H1 (cell line): Measurements from ENCODE around the gene RHO. TPM values are rescaled to one million over a fixed set of nuclear protein-coding genes. Genes with fewer than 3 reads are reported as not detected.

Experiments
- CTCF ChIA-PET: fragments of 300-600 bp; sonication (Branson Sonifier 250); formaldehyde crosslinking; loops from one replicate; lab custom pipeline; 2021; ENCODE audit not compliant: partially characterized antibody; lab: Charles Lee
- POLR2A ChIA-PET: fragments of 300-600 bp; sonication (Branson Sonifier 250); formaldehyde crosslinking; loops from one replicate; lab custom pipeline; 2021; ENCODE audit warnings: inconsistent platforms; ENCODE audit not compliant: partially characterized antibody; lab: Charles Lee
- DNase-seq, 2 experiments: peaks; one replicate each; pipeline versions ENCODE4 v3.0.0 to v3.0.0-alpha.2; 2010 to 2022; ENCODE audit warnings: low spot score in 2 of 2, low read depth in 1 of 2, mixed read lengths in 1 of 2
- FAIRE-seq: peaks from 2 replicates; lab custom pipeline; 2011; peaks lifted over from hg19 to GRCh38; lab: Jason Lieb, UNC
- H2AFZ ChIP-seq: 2 replicates; pipeline ENCODE4 v1.8.1; 2012; ENCODE audit warnings: low read length, inconsistent platforms
- H2AK5ac ChIP-seq: 2 replicates; pipeline ENCODE4 v1.6.1; 2013; ENCODE audit warnings: low read depth, low read length
- H2BK120ac ChIP-seq: replicated peaks from 2 replicates; pipeline ENCODE3; 2013; ENCODE audit warnings: low read depth, low read length, inconsistent platforms
- H2BK12ac ChIP-seq: 2 replicates; pipeline ENCODE4 v1.6.1; 2013; ENCODE audit warnings: low read depth, low read length
- H2BK15ac ChIP-seq: 2 replicates; pipeline ENCODE4 v1.6.1; 2013; ENCODE audit warnings: low read length
- H2BK20ac ChIP-seq: 2 replicates; pipeline ENCODE4 v1.6.1; 2013; ENCODE audit warnings: low read length
- H2BK5ac ChIP-seq: 2 replicates; pipeline ENCODE4 v1.6.1; 2013; ENCODE audit warnings: low read depth, low read length
- H3K14ac ChIP-seq: 2 replicates; pipeline ENCODE4 v1.6.1; 2013; ENCODE audit warnings: inconsistent platforms; ENCODE audit not compliant: insufficient read length
- H3K18ac ChIP-seq: 2 replicates; pipeline ENCODE4 v1.6.1; 2013; ENCODE audit warnings: low read length; ENCODE audit errors: extremely low read depth
- H3K23ac ChIP-seq: 2 replicates; pipeline ENCODE4 v1.6.1; 2013; ENCODE audit warnings: inconsistent platforms; ENCODE audit not compliant: insufficient read length
- H3K23me2 ChIP-seq: 2 replicates; pipeline ENCODE4 v1.6.1; 2013; ENCODE audit warnings: low read depth, low read length
- H3K27ac ChIP-seq: 2 replicates; pipeline ENCODE4 v1.6.1; 2011; ENCODE audit warnings: low read depth, low read length, inconsistent platforms
- H3K27me3 ChIP-seq, 4 experiments: replicated peaks in 1 of 4; 1 replicate in 1 of 4; 2 replicates in 3 of 4; pipeline versions ENCODE4 v1.6.1 to v1.8.1; 2011 to 2013; ENCODE audit warnings: low read length in 3 of 4, mild to moderate bottlenecking in 3 of 4, inconsistent platforms in 2 of 4, mixed read lengths in 2 of 4, moderate library complexity in 1 of 4; ENCODE audit not compliant: control insufficient read depth in 3 of 4, insufficient read depth in 3 of 4; ENCODE audit errors: extremely low read depth in 1 of 4
- H3K36me3 ChIP-seq, 4 experiments: 2 replicates each; pipeline versions ENCODE4 v1.6.1 to v1.8.1; 2011 to 2013; ENCODE audit warnings: mild to moderate bottlenecking in 4 of 4, low read length in 3 of 4, moderate library complexity in 2 of 4, control low read depth in 1 of 4, inconsistent platforms in 1 of 4; ENCODE audit not compliant: insufficient read depth in 4 of 4, control insufficient read depth in 2 of 4
- H3K4ac ChIP-seq: replicated peaks from 2 replicates; pipeline ENCODE3; 2013; ENCODE audit warnings: low read length, low read depth, mixed read lengths, inconsistent platforms; ENCODE audit not compliant: insufficient read length
- H3K4me1 ChIP-seq, 4 experiments: replicated peaks in 1 of 4; 1 replicate in 1 of 4; 2 replicates in 3 of 4; pipeline versions ENCODE4 v1.6.1 to v1.8.1; 2011 to 2013; ENCODE audit warnings: low read length in 3 of 4, inconsistent platforms in 2 of 4, mixed read lengths in 1 of 4; ENCODE audit not compliant: insufficient read depth in 4 of 4, control insufficient read depth in 3 of 4
- H3K4me2 ChIP-seq, 2 experiments: 2 replicates each; pipeline versions ENCODE4 v1.6.1 to v1.8.1; 2011 to 2013; ENCODE audit warnings: low read depth in 2 of 2, low read length in 2 of 2, control low read depth in 1 of 2, inconsistent platforms in 1 of 2, mild to moderate bottlenecking in 1 of 2; ENCODE audit not compliant: insufficient read depth in 1 of 2
- H3K4me3 ChIP-seq, 4 experiments: fragments of 200-600, 300-600 bp in 1 of 4; sonication (generic), shearing (Covaris generic), sonication (Bioruptor Twin) in 1 of 4; 2 replicates each; pipeline versions ENCODE4 v1.5.1 to v1.8.1; 2011 to 2016; ENCODE audit warnings: low read length in 4 of 4, low read depth in 3 of 4, control low read depth in 2 of 4, inconsistent platforms in 2 of 4, mild to moderate bottlenecking in 2 of 4, mixed read lengths in 1 of 4, moderate library complexity in 1 of 4; ENCODE audit not compliant: insufficient read depth in 2 of 4; ENCODE audit errors: extremely low read depth in 1 of 4
- H3K56ac ChIP-seq: replicated peaks from 2 replicates; pipeline ENCODE3; 2013; ENCODE audit warnings: low read depth, mild to moderate bottlenecking, mixed read lengths, low read length, inconsistent platforms; ENCODE audit not compliant: insufficient read length
- H3K79me1 ChIP-seq: 2 replicates; pipeline ENCODE4 v1.6.1; 2013; ENCODE audit warnings: low read depth, low read length, control low read depth
- H3K79me2 ChIP-seq, 2 experiments: 2 replicates each; pipeline versions ENCODE4 v1.6.1 to v1.8.1; 2012 to 2013; ENCODE audit warnings: low read length in 2 of 2, mild to moderate bottlenecking in 2 of 2, inconsistent platforms in 1 of 2; ENCODE audit not compliant: insufficient read depth in 2 of 2, control insufficient read depth in 1 of 2
- H3K9ac ChIP-seq, 4 experiments: replicated peaks in 1 of 4; 1 replicate in 1 of 4; 2 replicates in 3 of 4; pipeline versions ENCODE4 v1.6.1 to v1.8.1; 2011 to 2013; ENCODE audit warnings: low read depth in 3 of 4, low read length in 3 of 4, control low read depth in 2 of 4, mild to moderate bottlenecking in 2 of 4, moderate library complexity in 2 of 4, inconsistent platforms in 1 of 4; ENCODE audit errors: extremely low read depth in 1 of 4
- H3K9me3 ChIP-seq, 2 experiments: 2 replicates each; pipeline versions ENCODE4 v1.6.1 to v1.8.1; 2012 to 2013; ENCODE audit warnings: mild to moderate bottlenecking in 2 of 2, moderate library complexity in 2 of 2, control low read depth in 1 of 2, inconsistent platforms in 1 of 2, low read depth in 1 of 2, low read length in 1 of 2, mixed read lengths in 1 of 2; ENCODE audit not compliant: insufficient read depth in 2 of 2
- H4K20me1 ChIP-seq, 2 experiments: replicated peaks in 1 of 2; 2 replicates each; pipeline versions ENCODE3 to v1.8.1; 2011 to 2013; ENCODE audit warnings: inconsistent platforms in 2 of 2, low read length in 2 of 2, mild to moderate bottlenecking in 1 of 2; ENCODE audit not compliant: insufficient read depth in 2 of 2, control insufficient read depth in 1 of 2
- H4K5ac ChIP-seq: 2 replicates; pipeline ENCODE4 v1.6.1; 2013; ENCODE audit warnings: low read length, low read depth, mixed read lengths, inconsistent platforms; ENCODE audit not compliant: insufficient read length
- H4K8ac ChIP-seq: 2 replicates; pipeline ENCODE4 v1.8.0; 2013; ENCODE audit warnings: mild to moderate bottlenecking, moderate library complexity, low read length, inconsistent platforms; ENCODE audit not compliant: insufficient read depth; ENCODE audit errors: extremely low read depth
- H4K91ac ChIP-seq: replicated peaks from 2 replicates; pipeline ENCODE3; 2013; ENCODE audit warnings: low read length, mixed read lengths, inconsistent platforms; ENCODE audit not compliant: insufficient read length
- ASH2L ChIP-seq: fragments of 200-600, 300-600 bp; sonication (generic); IDR thresholded peaks from one replicate; pipeline ENCODE4 v1.7.1; 2017; ENCODE audit warnings: low read length
- ATF2 ChIP-seq: IDR thresholded peaks from 2 replicates; pipeline ENCODE4 v1.6.1; 2012; ENCODE audit warnings: low read length, inconsistent platforms
- CEBPB ChIP-seq: IDR thresholded peaks from 2 replicates; pipeline ENCODE4 v1.6.1; 2012; ENCODE audit warnings: low read depth, low read length
- GTF2F1 ChIP-seq: IDR thresholded peaks from 2 replicates; pipeline ENCODE4 v1.6.1; 2012; ENCODE audit warnings: low read depth, low read length, improper control_type of control experiment, borderline replicate concordance
- PHF8 ChIP-seq: fragments of 200-600 bp; sonication (generic); conservative IDR thresholded peaks from 2 replicates; pipeline ENCODE4 v1.7.1; 2012; ENCODE audit warnings: low read depth, mild to moderate bottlenecking, inconsistent platforms, low read length, moderate library complexity
- RAD21 ChIP-seq, 2 experiments: IDR thresholded peaks in 1 of 2; conservative IDR thresholded peaks in 1 of 2; 2 replicates each; pipeline ENCODE4 v1.6.1; 2011; ENCODE audit warnings: low read depth in 2 of 2, low read length in 2 of 2, improper control_type of control experiment in 1 of 2, inconsistent platforms in 1 of 2, mild to moderate bottlenecking in 1 of 2, moderate library complexity in 1 of 2
- SIRT6 ChIP-seq: IDR thresholded peaks from one replicate; pipeline ENCODE4 v1.7.1; 2012; ENCODE audit warnings: low read length, inconsistent platforms
- YY1 ChIP-seq: IDR thresholded peaks from 2 replicates; pipeline ENCODE4 v1.6.1; 2011; ENCODE audit warnings: low read depth, mild to moderate bottlenecking, low read length
- ZNF274 ChIP-seq: IDR thresholded peaks from 2 replicates; pipeline ENCODE4 v1.7.0; 2012; ENCODE audit warnings: low read length, borderline replicate concordance; ENCODE audit errors: extremely low read depth
- WGBS, 2 experiments: shearing (Covaris generic) in 1 of 2; methylation state at CpG; one replicate each; pipeline versions ENCODE4 v1.1.6 to v1.1.7; 2013 to 2015; ENCODE audit warnings: low lambda C conversion rate in 2 of 2, mixed read lengths in 2 of 2, inconsistent platforms in 1 of 2, low coverage in 1 of 2, missing lambda C conversion rate in 1 of 2; ENCODE audit not compliant: insufficient replicate concordance in 2 of 2, insufficient coverage in 1 of 2, insufficient read length in 1 of 2; ENCODE audit errors: extremely low coverage in 1 of 2, missing lambda C conversion rate in 1 of 2; 5-methylcytosine and 5-hydroxymethylcytosine counted together
- polyA plus RNA-seq, 7 experiments: library from polyadenylated mRNA; depleted of rRNA in 3 of 7; stranded (reverse) in 5 of 7; unstranded in 2 of 7; fragments of >200 nt in 5 of 7; fragments of 200-250 nt in 2 of 7; gene quantifications; 1 replicate in 5 of 7; 2 replicates in 1 of 7; 4 replicates in 1 of 7; pipeline versions ENCODE4 v1.2.1 to v1.2.3, GENCODE V29; 2011 to 2013; ENCODE audit warnings: missing spikeins in 2 of 7, mixed read lengths in 2 of 7
- total RNA-seq: library from RNA; stranded (reverse); fragmentation: NEBNext Ultra II Directional; extraction: Animal tissue kit (Norgen Biotek cat#: 25700); gene quantifications from 2 replicates; pipeline ENCODE4 v1.2.1, GENCODE V29; 2021

Gene RHO
- total and polyA plus RNA-seq, 2 of the 8 experiments (the other 6 are each of a cell fraction or from before 2014, with no cell fraction given) = not detected

GRCh38 chr3:129556358-129556695 lies 27.9 kb downstream of the RHO start:
- no peak overlapping the region for H3K23ac ChIP-seq
- H3K56ac ChIP-seq = no peak overlapping the region
- H3K18ac ChIP-seq = no peak overlapping the region
- DNase-seq = no peak
- no peak overlapping the region for H3K4me2 ChIP-seq
- no peak overlapping the region for H2BK15ac ChIP-seq
- H3K14ac ChIP-seq = no peak overlapping the region
- no peaks in the 10 kb centered on the region for H3K23me2 ChIP-seq
- H2BK20ac ChIP-seq = no peak overlapping the region
- no peak overlapping the region for H4K8ac ChIP-seq
- no peak overlapping the region for H2AFZ ChIP-seq
- no peaks in the 10 kb centered on the region; a peak in 1 of 8 replicates for H3K36me3 ChIP-seq
- CTCF ChIA-PET = interaction anchor here (2.3 to 11.3 kb wide), 3 partner anchors 10 to 67 kb away, joined by 10 to 93 read pairs (median 10); no protein-coding TSS in a partner anchor
- TF ChIP-seq GTF2F1 (no peak), ZNF274 (no peak), YY1 (no peak), CEBPB (no peak), PHF8 (no peak), RAD21 (IDR thresholded peaks at IDR 0.05 in 1 of 2, conservative IDR thresholded peaks at IDR 0.05 in 1 of 2; ENCODE audit: low read depth in 2 of 2, low read length in 2 of 2) (no peak), ASH2L (no peak), SIRT6 (no peak), ATF2 (no peak)
- H3K79me1 ChIP-seq = no peaks in the 10 kb centered on the region
- no peaks in the 10 kb centered on the region for H3K79me2 ChIP-seq
- no peak overlapping the region for H2BK120ac ChIP-seq
- POLR2A ChIA-PET = no interaction called here
- FAIRE-seq = no peak
- no peak overlapping the region for H2BK12ac ChIP-seq
- no peak overlapping the region for H2BK5ac ChIP-seq
- no peak overlapping the region for H3K4ac ChIP-seq
- no peak overlapping the region for H3K4me3 ChIP-seq
- no peak overlapping the region for H4K5ac ChIP-seq
- WGBS, 2 experiments = 96% methylated on average over 15 of the region's 15 CpGs; no CpG with 5 or more reads in 1 of the 2 experiments
- no peaks in the 10 kb centered on the region for H3K9me3 ChIP-seq
- peaks cover 3 to 22% (median 11%) of the 10 kb centered on the region in 4 experiments for H3K4me1 ChIP-seq
- no peak overlapping the region for H2AK5ac ChIP-seq
- no peak overlapping the region for H4K91ac ChIP-seq
- H3K27me3 ChIP-seq = no peaks in the 10 kb centered on the region; a peak in 1 of 7 replicates
- H3K27ac ChIP-seq = no peak overlapping the region
- H3K9ac ChIP-seq = no peak overlapping the region
- peaks cover 0 to 1% of the 10 kb centered on the region in 2 experiments for H4K20me1 ChIP-seq
